CD4-positive, alpha-beta T cell (primary cell): ENCODE results near the gene TDRD9. TPM values are rescaled to one million over a fixed set of nuclear protein-coding genes. Genes with fewer than 3 reads are reported as not detected.

ENCODE experiments used
- ATAC-seq: fragments of 200-7000 bp; cut with Tn5 transposase; one replicate; pipeline ENCODE4 v1.10.0; 2022; ENCODE audit warnings: mild to moderate bottlenecking; ENCODE audit not compliant: poor library complexity
- CTCF ChIA-PET: fragments of 350-600 bp; sonication (Branson Sonifier 250); formaldehyde crosslinking; loops from one replicate; lab custom pipeline; 2021; ENCODE audit warnings: antibody characterized with exemption, inconsistent platforms; lab: Charles Lee
- POLR2A ChIA-PET: fragments of 350-600 bp; sonication (Branson Sonifier 250); formaldehyde crosslinking; loops from one replicate; lab custom pipeline; 2021; ENCODE audit warnings: antibody characterized with exemption, inconsistent platforms; lab: Charles Lee
- DNase-seq, 14 experiments: peaks; one replicate each; pipeline ENCODE4 v3.0.0-alpha.2; 2013 to 2020; ENCODE audit warnings: mixed read lengths in 2 of 14
- H3K27ac ChIP-seq, 2 donors: one replicate each; pipeline versions ENCODE4 v1.5.1 to v1.7.0; 2013; ENCODE audit warnings: low read length in 2 of 2, low read depth in 1 of 2, mild to moderate bottlenecking in 1 of 2
- H3K27me3 ChIP-seq, 2 experiments: 1 replicate in 1 of 2; 2 replicates in 1 of 2; pipeline versions ENCODE4 v1.6.1 to v1.7.0; 2013; ENCODE audit warnings: low read length in 2 of 2, control low read depth in 1 of 2, mild to moderate bottlenecking in 1 of 2, moderate library complexity in 1 of 2; ENCODE audit not compliant: insufficient read depth in 2 of 2, control insufficient read depth in 1 of 2
- H3K36me3 ChIP-seq: one replicate; pipeline ENCODE4 v1.6.1; 2013; ENCODE audit warnings: low read length, control low read depth; ENCODE audit not compliant: insufficient read depth
- H3K4me1 ChIP-seq: one replicate; pipeline ENCODE4 v1.6.1; 2013; ENCODE audit warnings: low read length, control low read depth; ENCODE audit not compliant: insufficient read depth
- H3K4me3 ChIP-seq: one replicate; pipeline ENCODE4 v1.5.1; 2013; ENCODE audit warnings: mild to moderate bottlenecking, low read length, moderate library complexity
- H3K9me3 ChIP-seq, 2 experiments: 1 replicate in 1 of 2; 2 replicates in 1 of 2; pipeline versions ENCODE4 v1.6.1 to v1.7.0; 2013; ENCODE audit warnings: low read length in 2 of 2, mild to moderate bottlenecking in 2 of 2, control low read depth in 1 of 2, moderate library complexity in 1 of 2; ENCODE audit not compliant: control insufficient read depth in 1 of 2, insufficient read depth in 1 of 2
- H3K27ac Mint-ChIP-seq: one replicate; pipeline ENCODE4 v1.8.0; 2020; ENCODE audit warnings: mixed read lengths
- H3K27me3 Mint-ChIP-seq: one replicate; pipeline ENCODE4 v1.8.0; 2021; ENCODE audit warnings: mixed read lengths
- H3K36me3 Mint-ChIP-seq: one replicate; pipeline ENCODE4 v1.8.0; 2021; ENCODE audit warnings: low read depth, mixed read lengths
- H3K4me1 Mint-ChIP-seq: one replicate; pipeline ENCODE4 v1.8.0; 2021; ENCODE audit warnings: low read depth, mixed read lengths
- H3K4me3 Mint-ChIP-seq: one replicate; pipeline ENCODE4 v1.8.0; 2020; ENCODE audit warnings: mild to moderate bottlenecking, mixed read lengths
- H3K9me3 Mint-ChIP-seq: one replicate; pipeline ENCODE4 v1.8.0; 2020; ENCODE audit warnings: mixed read lengths
- intact Hi-C, 2 experiments: fragments of 100-400 bp; cut with DNase I in 1 of 2; cut with micrococcal nuclease in 1 of 2; formaldehyde crosslinking; loops; one replicate each; pipeline versions ENCODE4 v1.15.1 to v1.9.0; 2023 to 2025; cut with DNase I, micrococcal nuclease
- total RNA-seq, 174 experiments: library from RNA in 2 of 174; stranded (reverse) in 2 of 174; gene quantifications; one replicate each; pipeline ENCODE4 v1.2.3 and lab custom pipeline; 2021 to 2026
- TF ChIP-seq, protein P1 (sequence below): fragments of 200-600 bp; IDR thresholded peaks from one replicate; pipeline ENCODE4 v1.8.0; 2022; ENCODE audit warnings: antibody characterized with exemption, mild to moderate bottlenecking

Gene TDRD9
- total RNA-seq, 2 experiments from 2014 or later: 0.17 to 0.27 TPM

DNA sequence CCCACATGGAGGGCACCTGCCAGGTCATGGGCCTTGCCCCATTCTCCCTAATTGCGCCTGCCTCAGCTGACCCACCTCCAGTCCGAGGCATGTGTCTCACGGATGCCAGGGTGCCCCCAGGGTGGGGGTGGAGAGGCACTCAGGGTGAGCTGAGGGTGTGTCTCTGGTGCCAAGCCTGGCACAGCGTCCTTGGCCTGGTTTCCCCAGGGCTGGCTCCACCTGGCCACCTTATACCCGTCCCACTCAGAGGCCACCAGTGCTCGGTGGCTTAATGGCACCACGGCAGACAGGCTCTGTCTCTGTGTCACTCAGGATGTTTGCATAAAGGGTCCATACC is 33.6 kb upstream of the TDRD9 start:
- Mint-ChIP-seq H3K27ac (no peak overlapping the region), H3K4me1 (no peaks in the 10 kb centered on the region), H3K9me3 (no peaks in the 10 kb centered on the region), H3K36me3 (no peaks in the 10 kb centered on the region), H3K4me3 (no peak overlapping the region), H3K27me3 (no peaks in the 10 kb centered on the region)
- DNase-seq: no peak
- intact Hi-C loops: no loop called here
- Histone ChIP-seq H3K4me1 (no peaks in the 10 kb centered on the region), H3K4me3 (no peak overlapping the region), H3K9me3 (no peaks in the 10 kb centered on the region), H3K27ac (no peak overlapping the region), H3K27me3 (no peaks in the 10 kb centered on the region), H3K36me3 (no peaks in the 10 kb centered on the region)
- TF ChIP-seq, protein P1, sequence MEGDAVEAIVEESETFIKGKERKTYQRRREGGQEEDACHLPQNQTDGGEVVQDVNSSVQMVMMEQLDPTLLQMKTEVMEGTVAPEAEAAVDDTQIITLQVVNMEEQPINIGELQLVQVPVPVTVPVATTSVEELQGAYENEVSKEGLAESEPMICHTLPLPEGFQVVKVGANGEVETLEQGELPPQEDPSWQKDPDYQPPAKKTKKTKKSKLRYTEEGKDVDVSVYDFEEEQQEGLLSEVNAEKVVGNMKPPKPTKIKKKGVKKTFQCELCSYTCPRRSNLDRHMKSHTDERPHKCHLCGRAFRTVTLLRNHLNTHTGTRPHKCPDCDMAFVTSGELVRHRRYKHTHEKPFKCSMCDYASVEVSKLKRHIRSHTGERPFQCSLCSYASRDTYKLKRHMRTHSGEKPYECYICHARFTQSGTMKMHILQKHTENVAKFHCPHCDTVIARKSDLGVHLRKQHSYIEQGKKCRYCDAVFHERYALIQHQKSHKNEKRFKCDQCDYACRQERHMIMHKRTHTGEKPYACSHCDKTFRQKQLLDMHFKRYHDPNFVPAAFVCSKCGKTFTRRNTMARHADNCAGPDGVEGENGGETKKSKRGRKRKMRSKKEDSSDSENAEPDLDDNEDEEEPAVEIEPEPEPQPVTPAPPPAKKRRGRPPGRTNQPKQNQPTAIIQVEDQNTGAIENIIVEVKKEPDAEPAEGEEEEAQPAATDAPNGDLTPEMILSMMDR: no peak
- ChIA-PET CTCF (no interaction called here), POLR2A (no interaction called here)
- no peak for ATAC-seq

DNA sequence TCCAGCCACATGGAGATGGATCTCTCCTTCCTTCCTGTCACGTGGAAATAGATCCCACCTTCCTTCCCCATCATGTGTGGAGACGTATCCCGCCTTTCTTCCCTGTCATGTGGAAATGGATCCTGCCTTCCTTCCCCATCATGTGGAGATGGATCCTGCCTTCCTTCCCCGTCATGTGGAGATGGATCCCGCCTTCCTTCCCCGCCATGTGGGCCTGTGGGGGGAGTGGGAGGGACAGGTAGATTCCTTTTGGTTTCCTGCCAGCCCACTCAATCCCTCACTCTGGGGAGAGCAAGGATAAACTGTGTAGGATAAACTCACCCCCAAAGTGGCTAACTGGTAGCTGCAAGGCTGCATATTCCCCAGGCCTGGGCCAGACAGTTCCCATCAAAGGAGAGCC is 31.7 kb upstream of the TDRD9 start:
- DNase-seq (no peak), ATAC-seq (no peak)
- Histone ChIP-seq H3K36me3 (no peaks in the 10 kb centered on the region), H3K27ac (no peak overlapping the region), H3K4me3 (no peak overlapping the region), H3K4me1 (peaks cover 5% of the 10 kb centered on the region), H3K9me3 (no peaks in the 10 kb centered on the region), H3K27me3 (no peaks in the 10 kb centered on the region)
- H3K27me3 Mint-ChIP-seq: no peaks in the 10 kb centered on the region
- no peaks in the 10 kb centered on the region for H3K36me3 Mint-ChIP-seq
- no peaks in the 10 kb centered on the region for H3K9me3 Mint-ChIP-seq
- no peak overlapping the region for H3K4me3 Mint-ChIP-seq
- ChIA-PET CTCF (no interaction called here), POLR2A (no interaction called here)
- no peak overlapping the region for H3K27ac Mint-ChIP-seq
- intact Hi-C loops: no loop called here
- TF ChIP-seq, protein P1: no peak
- H3K4me1 Mint-ChIP-seq: no peaks in the 10 kb centered on the region

DNA sequence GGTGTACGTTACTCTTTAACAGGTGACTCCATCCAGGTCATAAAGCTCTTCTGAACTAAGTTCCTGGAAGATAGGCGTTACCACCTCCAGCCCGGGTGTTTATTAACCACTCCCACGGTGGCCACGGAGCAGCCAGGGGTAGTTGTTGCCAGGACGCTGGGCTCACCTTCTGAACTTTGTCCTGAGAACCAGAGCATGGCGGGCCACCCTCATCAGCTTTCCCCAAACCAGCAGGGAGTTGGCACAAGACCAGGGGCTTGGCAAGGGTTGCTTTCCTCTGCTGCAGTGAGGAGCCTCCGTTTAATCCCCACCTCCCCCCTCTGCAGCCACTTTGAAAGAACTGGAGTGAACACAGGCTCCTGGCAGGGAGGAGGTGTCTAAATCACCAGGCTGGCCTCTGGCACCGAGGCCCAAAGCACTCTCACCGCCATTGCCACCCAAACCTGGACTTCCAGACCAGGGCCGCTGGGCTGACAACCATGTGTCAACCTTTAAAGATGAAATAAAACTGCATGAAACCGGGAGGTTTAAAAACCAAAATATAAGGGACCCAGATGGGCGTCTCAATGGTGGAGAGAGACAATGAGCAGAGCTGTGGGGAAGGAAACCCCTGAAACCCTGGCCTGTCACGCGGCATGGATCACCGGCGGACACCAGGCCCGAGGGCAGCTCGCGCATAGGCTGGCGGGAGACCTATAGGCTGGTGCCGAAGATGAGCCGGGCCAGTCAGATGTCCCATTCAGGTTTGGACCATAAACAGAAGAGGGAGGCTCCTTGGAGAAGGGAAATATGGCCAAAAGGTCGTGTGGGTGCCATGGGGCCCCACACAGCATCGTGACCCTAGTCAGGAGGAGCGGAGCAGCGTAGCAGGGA is 30.9 kb upstream of the TDRD9 start:
- peaks cover 5% of the 10 kb centered on the region for H3K4me1 ChIP-seq
- no peaks in the 10 kb centered on the region for H3K36me3 ChIP-seq
- TF ChIP-seq, protein P1: no peak
- Mint-ChIP-seq H3K4me1 (no peaks in the 10 kb centered on the region), H3K9me3 (no peaks in the 10 kb centered on the region), H3K27ac (no peak overlapping the region), H3K4me3 (no peak overlapping the region), H3K27me3 (no peaks in the 10 kb centered on the region), H3K36me3 (no peaks in the 10 kb centered on the region)
- no peak for ATAC-seq
- H3K4me3 ChIP-seq: no peak overlapping the region
- CTCF ChIA-PET: no interaction called here
- no peaks in the 10 kb centered on the region for H3K9me3 ChIP-seq
- DNase-seq: no peak
- POLR2A ChIA-PET: no interaction called here
- no peaks in the 10 kb centered on the region for H3K27me3 ChIP-seq
- no peak overlapping the region for H3K27ac ChIP-seq
- intact Hi-C loops: no loop called here
